GM18873 (cell line): ENCODE results near the gene TMEM204.

Experiments used
- ATAC-seq: cut with Tn5 transposase; IDR thresholded peaks from one replicate; pipeline ENCODE4 v1.9.1; 2021; ENCODE audit warnings: mild to moderate bottlenecking, moderate library complexity, moderate number of reproducible peaks; ENCODE audit not compliant: unreplicated experiment, low FRiP score

Gene TMEM204

GRCh38 chr16:1533443-1533951, at the start of gene TMEM204:
TSS of gene TMEM204 (plus strand) at chr16:1533666. CDS start at chr16:1534276, 610 bp downstream.
- no peak for ATAC-seq

- no peak for ATAC-seq
Observed at GRCh38 chr16:1485847-1486496, 47.5 kb upstream of the TMEM204 start.

GRCh38 chr16:1486551-1487390, 46.7 kb upstream of the TMEM204 start:
- ATAC-seq: no peak

DNA sequence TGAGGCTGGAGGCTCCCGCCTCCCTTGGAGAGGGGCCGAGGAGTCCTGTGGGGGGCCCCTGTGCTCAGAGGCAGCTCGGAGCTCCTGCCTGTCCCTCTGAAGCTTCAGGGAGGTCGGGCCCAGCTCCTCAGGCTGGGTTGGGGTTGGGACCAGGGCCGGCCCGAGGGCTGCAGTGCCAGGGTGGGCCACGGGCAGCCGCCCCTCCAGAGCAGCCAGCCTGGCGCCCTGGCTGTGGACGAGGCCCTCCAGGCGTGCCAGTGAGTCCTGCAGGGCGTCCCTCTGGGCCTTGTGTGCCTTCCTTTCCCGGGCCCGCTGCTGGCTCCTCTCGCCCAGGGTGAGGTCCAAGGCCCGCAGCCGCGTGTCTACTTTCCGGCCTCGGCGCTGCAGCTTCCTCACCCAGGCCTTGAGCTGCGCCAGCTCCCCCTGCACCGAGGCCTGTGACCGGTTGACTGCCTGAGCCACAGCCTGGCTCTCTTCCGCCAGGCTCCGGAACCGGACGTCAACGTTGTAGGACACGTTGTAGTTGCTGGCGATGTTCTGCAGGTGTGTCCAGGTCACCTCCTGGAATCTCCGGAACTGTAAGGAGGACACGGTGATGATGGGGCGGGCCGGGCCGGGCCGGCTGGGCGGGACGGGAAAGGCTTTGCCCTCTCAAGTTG, 45.9 kb upstream of the TMEM204 start:
- no peak for ATAC-seq

- ATAC-seq: no peak
Observed at GRCh38 chr16:1488054-1488601, 45.3 kb upstream of the TMEM204 start.

DNA sequence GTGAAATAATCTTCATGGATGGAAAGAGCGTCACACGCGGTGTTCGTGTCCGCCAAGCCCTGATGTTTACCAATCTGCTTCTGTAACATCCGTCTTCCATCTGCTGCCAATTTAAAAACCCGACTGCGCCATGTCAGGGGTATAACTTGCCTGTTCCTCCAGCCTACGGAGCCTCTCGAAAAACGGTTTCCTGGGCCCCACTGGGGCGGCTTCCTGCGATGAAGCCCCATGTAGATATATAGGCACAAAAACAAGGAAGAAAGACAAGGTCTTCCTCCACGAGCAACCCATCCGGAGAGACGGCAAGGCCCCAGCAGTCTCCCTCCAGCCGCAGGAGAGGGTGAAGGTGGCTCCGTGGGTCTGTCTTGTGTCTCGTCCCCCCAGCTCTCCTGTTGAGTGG, 44.8 kb upstream of the TMEM204 start, which contains the start of gene PTX4:
Gene PTX4, minus strand, starts transcription at position 326 of the 400 bp plus-strand sequence. Its CDS starts 35 bp downstream, at position 291.
- no peak for ATAC-seq

GRCh38 chr16:1489077-1489476, 44.4 kb upstream of the TMEM204 start:
- no peak for ATAC-seq

DNA sequence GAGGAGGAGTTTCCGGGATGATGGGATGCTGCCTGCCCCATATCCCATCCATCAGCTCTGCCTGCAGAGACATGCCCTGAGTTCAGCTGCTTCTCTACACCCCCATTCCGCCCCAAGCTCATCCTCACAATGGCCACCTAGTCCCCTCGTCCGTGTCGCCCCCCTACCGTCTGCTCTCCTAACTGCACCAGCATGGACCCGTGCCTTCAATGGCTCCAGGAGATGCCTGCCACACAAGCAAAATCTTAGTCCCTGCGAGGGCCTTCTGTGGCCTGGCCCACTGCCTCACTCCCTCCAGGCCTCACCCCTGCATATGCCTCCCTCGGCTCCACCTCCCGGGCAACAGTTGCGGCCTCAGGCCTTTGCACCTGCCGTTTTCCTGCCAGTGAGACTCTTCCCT, 42.1 kb upstream of the TMEM204 start:
- no peak for ATAC-seq

DNA sequence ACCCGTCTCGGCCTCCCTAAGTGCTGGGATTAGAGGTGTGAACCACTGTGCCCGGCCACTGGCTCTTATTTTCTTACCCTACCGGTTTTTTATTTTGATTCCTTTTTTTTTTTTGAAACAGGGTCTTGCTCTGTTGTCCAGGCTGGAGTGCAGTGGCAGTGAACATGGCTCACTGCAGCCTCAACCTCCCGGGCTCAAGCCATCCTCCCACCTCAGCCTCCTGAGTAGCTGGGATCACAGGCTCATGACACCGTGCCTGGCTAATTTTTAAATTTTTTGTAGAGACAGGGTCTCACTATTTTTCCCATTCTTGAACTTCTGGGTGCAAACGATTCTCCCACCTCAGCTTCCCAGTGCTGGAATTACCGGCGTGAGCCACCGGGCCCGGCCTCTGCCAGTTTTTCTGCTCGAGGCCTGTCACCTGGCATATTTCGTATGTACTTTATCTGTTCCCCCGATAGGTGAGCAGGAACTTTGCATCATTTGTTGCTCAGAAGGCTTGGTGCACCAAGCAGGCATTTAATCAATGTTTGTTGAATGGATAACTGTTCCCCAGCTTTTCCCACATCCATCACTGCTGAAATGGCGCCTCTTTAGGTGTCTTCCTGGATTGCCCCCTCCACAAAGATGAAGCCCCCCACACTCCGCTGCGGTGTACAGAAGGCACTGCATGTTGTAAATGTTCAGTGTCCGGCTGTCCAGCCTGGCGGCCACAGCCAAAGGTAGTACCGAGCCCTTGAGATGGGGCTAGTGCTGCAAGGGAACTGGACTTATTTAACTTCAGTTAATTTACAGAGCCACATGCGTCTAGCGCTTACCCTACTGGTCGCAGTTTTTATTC, 41.2 kb upstream of the TMEM204 start:
- no peak for ATAC-seq

DNA sequence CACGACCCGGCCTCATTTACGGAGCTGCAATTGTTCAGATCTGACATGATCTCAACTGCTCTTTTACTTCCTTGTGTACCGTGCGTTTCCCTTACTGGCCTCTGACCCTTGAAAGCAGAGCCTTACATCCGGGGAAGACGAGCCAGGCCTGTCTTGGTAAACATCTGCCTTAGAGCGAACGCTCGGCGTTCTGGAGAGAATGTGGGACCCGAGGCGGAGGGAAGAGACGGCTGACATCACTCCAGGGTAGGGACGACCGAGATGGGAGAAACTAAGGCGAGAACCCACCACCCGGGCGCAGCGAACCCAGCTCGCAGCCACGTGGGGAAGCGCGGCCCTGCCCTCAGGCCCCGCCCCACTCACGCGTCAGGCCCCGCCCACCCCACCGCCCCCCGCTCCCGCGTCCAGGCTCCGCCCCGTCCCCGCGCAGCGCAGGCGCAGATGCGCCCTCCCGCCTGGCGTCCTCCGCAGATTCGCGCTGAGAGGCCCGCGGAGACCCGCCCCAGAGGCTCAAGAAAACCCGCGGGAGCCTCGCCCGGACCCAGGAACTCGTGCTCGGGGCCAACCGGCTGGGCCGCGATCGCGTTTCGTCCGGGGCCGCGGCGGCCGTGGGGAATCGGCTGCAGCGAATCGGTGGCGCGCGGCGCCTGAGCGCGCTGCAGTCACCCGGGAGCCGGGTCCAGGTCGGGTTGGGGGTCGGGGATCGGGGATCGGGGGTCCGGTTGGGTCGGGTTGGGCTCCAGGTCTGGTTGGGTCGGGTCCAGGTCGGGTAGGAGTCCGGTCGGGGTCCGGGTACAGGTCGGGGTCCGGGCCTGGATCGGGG, 40.3 kb upstream of the TMEM204 start, which contains the start of gene TELO2:
Gene TELO2, plus strand, starts transcription at position 438 of the 823 bp plus-strand sequence. CDS start 922 bp downstream, outside the sequence.
- peak; percentile 40 for ATAC-seq

GRCh38 chr16:1493746-1494094, 39.7 kb upstream of the TMEM204 start:
- no peak for ATAC-seq

GRCh38 chr16:1494129-1494640, 39.3 kb upstream of the TMEM204 start:
- no peak for ATAC-seq

DNA sequence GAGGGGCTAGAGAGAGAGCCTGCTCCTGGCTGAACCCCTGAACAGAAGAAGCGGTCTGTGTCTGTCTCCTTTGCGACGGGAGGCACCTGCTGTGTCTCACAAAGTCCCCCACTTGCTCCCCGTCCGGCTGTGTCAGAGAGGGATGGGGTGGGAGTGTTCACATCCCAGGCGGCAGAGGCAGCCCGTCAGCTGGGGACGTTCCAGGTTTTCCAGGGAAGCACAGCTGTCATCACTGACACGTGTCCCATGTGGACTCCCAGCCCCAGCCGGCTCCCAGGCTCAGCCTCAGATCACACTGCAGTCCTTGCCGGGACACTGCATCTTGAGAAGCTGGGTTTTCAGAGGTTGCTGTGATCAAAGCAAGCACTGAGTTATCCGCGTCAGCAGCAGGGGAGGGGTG, 38.8 kb upstream of the TMEM204 start:
- ATAC-seq: no peak

GRCh38 chr16:1495211-1495888, 38.1 kb upstream of the TMEM204 start:
- ATAC-seq: no peak

DNA sequence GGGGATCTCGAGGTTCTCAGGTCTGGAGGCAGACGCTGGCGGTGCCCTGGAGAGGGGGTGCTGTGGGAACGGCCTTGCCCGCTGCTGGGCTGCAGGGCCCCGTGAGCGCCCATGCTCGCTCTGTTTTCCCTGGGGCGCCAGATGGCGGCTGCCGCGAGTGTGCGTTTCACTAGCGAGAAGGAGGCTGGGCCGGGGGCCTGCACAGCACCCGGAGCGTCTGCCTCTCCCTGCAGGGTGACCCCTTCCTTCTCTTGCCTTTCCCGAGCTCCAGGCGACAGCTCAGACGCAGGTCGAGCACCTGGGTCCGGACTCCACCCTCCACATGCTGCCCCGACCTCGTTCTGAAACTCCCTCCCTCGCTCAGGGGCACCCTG, 37.6 kb upstream of the TMEM204 start:
- ATAC-seq: no peak

DNA sequence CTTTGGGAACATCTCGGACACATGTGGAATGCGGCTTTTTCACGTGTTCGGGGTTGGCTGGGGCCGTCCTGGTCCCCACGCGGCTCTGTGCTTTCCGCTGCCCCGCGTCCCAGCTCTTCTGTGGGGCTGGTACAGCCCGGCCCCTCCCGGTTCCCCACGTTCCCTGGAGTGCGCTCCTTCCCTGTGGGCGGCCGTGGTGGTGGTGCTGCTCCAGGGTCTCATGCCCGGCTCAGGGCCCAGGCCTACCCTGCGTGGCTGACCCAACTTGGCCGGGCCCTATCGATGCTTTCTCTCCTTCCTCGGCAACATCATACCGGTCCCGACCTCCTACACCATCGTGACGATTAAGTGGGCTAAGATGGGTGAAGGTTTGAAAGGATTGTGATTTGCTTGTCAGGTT, 37.0 kb upstream of the TMEM204 start:
- ATAC-seq: no peak

GRCh38 chr16:1497014-1497598, 36.4 kb upstream of the TMEM204 start:
- ATAC-seq: no peak
